SKM-1 (cell line): ENCODE results near the gene HSD11B1.
"Not testable (repeated sequence)": the region's sequence is repeated elsewhere in the genome, so short reads cannot be mapped to it uniquely, and the experiment has no call there.

ENCODE experiments used
- DNase-seq: peaks from one replicate; lab custom pipeline; 2025; ENCODE audit not compliant: unreplicated experiment; lab: John Stamatoyannopoulos, UW

The HSD11B1 gene

DNA sequence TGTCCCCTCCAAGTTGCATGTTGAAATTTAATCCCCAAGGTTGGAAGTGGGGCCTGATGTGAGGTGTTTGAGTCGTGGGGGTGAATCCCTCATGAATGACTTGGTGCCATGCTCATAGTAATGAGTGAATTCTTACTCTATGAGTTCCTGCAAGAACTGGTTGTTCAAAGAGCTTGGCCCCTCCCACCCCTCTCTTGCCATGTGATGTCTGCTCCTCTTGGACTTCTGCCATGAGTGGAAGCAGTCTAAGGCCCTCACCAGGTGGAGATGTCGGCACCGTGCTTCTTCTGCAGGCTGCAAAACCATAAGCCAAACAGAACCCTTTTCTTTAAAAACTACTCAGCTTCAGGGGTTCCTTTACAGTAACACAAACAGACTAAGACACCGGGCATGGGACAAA, 15.2 kb upstream of the HSD11B1 start:
- DNase-seq: no peak

DNA sequence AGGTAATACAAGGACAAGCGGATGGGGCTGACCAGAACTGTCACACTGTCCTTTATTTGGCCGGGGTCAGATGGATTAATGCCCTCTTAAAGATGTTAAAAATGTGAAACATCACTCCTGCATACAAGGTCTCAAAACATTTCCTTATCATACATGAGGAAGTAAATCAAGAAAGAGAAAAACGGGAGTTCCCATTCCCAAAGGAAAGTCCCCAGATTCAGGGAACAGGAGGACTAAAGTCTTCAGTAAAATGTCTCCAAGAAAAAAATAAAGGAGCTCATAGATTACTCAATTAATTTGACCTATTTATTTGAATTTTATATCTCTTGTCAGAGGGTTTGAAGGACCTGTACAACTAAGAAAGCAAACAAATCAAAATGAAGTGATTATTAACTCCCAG, 13.4 kb upstream of the HSD11B1 start:
- DNase-seq: no peak

DNA sequence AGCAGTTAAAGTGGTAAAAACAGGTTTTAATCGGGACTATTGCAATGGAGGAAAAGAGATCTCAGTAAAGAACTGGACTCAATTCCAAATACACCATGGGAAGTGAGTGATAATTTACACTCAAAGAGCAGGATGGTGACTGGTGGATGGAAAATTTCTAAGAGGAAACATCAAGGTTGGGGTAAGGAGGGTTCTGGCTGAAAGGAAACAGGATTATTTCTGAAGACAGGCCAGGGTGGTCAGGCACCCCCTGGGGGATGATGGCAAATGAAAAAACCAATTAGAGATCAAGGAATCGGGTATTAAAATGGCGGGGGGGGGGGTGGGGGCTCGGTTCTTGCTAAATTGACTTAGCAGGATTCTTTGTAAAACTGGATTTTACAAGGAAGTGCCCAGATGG, 12.3 kb upstream of the HSD11B1 start:
- DNase-seq: no peak

DNA sequence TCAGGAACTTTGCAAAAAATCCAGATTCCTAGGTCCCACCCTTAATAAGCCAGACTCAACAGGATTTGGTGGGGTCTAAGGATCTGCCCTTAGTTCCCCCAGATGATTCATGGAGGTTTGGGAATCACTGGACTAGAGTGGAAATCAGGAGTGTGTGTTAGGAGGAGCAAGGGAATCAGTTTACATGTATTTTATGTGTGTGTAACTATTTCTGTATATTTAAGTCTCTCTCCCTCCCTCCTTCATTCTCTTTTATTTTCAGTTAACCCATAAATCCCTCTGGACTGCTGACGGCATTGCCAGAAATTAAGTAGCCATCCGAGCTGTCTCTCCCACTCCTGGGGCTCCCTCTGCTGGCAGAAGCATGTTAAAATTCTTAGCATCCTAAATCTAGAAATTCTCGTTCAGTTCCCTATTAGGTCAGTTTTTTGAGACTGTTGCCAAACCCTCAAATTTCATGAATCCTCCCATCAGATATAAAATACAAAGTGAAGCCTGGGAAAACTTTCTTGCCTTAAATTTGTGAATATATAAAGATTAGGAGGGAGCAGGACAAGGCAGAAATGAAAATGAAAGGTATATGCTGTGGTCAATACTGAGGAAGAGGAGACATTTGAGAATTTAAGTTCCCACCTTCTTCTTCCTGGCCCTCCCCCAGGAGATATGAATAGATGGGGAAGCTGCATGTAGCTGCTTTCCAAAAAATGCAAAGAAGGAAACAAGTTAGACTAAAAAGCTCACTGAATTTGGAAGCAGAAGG, 11.7 kb upstream of the HSD11B1 start:
- DNase-seq: peak; percentile 75

DNA sequence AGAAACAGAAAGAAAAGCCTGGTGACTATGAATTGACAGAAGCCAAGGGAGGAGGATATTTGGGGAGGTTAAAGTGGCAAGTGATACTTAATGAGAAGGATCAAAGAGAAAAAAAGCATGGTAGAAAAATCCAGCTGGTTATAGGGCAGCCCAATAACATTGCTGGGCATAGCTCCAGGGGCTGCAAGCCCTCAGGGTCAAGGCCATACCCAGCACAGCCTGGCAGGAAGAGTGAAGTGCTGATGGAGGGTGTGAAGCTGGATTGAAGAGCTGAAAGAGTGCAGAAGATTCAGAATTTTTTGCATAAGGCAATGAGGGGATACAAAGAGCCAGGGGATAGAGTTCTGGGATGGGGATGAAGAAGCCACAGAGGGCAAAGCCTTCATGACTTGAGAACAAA, 8.0 kb upstream of the HSD11B1 start:
- no peak for DNase-seq

DNA sequence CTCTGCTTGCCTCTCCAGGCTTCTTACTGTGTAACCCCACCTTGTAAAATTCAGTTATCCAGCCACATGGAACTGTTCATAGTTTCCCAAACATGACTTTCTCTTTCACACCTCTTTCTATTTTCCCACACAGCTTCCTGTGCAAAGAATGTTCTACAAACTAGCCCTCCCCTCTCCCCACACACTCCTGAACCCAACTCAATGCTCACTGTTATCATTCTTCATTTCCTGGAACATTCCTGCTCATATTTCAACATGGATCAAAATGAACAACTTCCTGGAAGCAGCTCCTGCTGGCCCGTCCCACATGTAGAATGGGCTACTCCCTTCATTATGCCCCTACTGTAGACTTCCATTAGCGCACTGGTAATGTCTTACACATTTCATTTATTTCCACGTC, 7.5 kb upstream of the HSD11B1 start:
- no peak for DNase-seq

DNA sequence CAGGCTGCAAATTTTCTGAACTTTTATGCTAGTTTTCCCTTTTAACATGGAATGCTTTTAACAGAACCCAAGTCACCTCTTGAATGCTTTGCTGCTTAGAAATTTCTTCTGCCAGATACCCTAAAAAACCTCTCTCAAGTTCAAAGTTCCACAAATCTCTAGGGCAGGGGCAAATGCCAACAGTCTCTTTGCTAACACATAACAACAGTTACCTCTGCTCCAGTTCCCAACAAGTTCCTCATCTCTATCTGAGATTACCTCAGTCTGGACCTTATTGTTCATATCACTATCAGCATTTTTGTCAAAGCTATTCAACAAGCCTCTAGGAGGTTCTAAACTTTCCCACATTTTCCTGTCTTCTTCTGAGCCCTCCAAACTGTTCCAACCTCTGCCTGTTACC, 4.0 kb upstream of the HSD11B1 start:
- not testable (repeated sequence) for DNase-seq

DNA sequence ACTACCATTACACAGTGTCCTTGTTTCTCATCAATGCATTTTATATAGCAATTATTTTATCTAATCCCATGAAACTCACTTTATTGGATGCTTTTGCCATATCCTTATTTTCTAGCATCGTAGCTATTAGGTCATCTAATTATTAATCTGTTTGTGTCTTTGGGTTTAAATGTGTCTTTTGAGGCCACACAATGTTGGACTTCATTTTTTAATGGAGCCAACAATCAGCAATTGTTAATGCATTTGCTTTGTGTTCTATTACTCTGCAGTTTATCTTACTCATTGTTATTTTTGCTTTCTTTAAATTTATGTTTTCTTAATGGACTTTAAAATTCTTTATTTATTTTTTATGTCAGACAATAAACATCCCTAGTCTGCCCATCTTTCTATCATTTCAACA, 1.8 kb upstream of the HSD11B1 start:
- no peak for DNase-seq

DNA sequence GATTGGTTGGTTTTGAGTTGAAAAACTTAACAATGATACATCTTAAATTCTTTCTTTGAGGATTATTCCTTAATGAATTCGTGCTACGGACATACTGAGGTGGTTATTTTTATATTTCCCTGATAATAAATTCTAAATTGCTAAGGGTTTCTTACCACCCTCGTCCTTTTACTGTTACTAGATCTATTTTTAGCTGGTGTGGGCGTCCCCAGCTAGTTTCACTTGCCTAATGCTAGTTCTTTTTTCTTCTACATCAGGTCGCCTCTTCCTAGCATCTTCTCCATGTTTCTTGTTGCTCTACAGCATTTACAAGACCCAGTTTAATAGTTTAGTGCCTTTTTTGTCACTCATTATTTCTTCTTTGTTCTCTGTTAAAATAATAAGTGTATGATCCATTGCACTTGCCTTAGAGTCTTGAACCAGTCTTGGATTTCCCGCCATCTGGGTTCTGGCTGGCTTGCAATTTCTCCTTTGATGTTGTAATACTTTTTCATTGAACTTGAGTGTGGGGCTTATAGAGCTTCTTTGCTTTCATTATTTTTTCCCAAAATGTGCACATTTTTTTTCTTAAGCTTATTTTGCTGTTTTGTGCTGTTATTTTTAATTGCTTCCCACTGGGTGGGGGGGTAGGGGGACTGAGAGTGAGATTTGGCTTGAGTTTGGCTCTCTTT, 677 bp upstream of the HSD11B1 start:
- no peak for DNase-seq

DNA sequence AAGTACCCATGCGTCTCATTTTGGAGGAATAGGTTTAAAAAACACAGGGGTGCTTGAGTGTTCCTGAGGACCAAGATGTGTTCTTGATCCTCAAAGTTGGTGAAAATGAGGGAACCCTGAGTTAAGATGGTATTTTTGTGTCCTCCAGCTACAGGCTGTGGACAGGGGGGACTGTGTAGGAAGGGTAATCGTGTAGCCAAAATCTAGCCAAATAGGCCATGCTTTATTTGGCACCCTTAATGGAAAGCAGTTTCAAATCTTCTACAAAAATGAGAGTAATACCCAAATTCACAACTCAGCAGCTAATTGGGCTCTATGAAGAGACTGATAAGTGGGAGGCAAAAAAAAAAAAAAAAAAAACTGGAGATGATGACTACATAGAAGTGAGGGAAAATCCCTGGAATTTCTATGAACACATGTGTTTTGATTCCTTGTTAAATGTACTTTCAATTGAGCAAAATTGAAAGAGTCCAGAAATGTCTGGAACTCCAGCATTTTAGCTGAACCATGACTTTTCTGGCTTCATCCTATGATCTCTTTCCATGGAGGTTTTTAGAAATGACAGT, 470 bp downstream of the HSD11B1 start:
- no peak for DNase-seq

DNA sequence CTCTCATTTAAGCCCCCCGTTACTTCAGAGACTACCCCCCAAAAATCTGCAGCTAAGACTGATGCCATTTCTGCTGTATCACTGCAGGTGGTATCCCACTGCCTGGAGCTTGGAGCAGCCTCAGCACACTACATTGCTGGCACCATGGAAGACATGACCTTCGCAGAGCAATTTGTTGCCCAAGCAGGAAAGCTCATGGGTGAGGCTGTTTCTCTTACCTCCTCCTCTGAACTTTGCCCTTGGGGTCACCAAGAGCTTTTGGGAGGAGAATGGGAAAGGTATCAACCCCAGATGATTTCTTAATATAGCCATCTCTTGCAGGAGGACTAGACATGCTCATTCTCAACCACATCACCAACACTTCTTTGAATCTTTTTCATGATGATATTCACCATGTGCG, 2.0 kb downstream of the HSD11B1 start:
- DNase-seq: no peak

DNA sequence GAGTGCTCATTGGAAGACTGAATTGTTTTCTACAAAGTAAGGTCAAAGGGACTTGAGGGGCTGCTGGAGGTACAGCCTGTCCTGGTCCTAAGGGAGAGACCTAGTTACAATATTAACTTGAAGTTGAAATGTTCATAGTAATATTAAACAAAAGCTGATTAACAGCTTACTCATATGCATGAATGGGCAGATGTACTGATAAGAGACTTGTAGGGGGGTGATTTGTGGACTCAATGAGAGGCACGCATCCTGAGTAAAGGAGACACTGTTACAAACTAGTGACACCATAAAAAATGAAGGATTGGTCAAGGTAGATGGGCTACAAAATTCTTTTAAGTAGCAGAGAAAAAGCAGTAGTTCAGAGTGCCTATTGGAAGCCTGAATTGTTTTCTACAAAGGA, 2.7 kb downstream of the HSD11B1 start:
- DNase-seq: no peak

DNA sequence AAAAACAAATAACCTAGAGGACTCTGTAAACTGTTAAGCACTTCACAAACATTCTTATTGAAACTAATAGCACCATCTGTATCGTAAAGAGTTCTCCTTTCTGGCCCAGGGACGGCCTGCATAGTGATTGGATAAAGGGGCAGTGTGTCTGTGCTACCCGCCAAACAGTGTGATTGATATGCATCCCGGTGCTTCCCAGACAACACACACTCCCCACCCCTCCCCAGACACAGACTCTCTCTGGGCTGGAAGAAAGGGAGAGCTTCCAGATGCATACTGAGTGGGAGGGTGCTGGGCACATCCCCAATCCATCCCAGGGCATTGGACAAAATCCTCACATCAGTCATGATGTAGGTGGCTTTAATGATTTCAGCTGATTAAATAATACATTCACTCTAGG, 3.7 kb downstream of the HSD11B1 start:
- DNase-seq: no peak

DNA sequence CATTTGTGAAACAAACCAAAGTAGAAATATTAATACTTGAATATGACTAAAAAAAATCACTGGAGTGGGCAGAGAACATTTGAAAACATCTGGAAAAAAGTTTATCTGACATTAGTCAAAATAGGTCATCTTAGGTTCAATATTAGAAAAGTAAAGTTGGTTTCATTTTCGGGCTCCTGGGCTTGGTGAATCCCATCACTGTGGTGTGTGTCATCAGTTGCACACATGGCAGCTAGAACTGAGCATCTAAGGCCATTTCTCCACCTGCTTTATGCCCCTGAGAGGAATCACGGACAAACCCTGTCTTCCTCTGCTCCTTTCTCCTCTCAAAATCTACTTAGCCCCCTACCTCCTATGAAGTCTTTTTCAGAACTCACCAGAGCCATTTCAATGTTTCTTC, 5.4 kb downstream of the HSD11B1 start:
- no peak for DNase-seq

DNA sequence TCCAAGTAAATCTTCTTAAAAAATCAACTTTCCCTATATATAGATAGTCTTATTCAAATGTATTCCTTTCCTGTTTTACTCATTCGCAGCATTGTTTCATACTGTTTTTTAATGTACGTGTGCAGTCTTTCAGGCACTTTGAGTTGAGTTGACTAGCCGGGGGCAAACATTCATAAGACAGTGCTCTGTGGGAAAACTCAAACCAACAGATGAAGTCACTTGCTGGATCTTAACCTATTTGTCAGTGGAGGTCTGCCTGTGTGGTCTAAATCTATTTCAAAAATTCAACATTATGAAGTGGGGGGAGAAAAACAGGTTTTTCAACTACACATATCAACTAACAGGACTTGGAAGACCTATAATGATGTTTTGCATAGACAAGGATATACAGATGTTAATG, 6.2 kb downstream of the HSD11B1 start:
- DNase-seq: no peak

DNA sequence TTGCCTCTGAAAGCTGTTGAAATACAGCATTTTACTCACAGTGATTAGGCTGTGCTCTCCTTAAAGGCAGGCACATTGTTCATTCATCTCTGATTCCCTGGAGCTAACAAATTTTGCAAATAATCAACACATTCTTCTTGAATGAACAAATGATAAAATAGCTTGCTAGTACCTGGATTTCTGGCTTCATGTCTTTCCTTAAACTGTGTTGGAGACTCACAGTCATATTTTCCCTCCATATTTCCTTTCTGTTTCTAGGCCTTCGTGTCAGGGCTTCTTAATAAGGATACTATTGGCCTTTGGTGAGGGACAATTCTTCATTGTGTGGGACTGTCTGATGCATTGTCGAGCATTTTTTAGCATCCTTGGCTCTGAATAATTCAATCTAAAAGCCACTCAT, 9.7 kb downstream of the HSD11B1 start:
- DNase-seq: no peak

DNA sequence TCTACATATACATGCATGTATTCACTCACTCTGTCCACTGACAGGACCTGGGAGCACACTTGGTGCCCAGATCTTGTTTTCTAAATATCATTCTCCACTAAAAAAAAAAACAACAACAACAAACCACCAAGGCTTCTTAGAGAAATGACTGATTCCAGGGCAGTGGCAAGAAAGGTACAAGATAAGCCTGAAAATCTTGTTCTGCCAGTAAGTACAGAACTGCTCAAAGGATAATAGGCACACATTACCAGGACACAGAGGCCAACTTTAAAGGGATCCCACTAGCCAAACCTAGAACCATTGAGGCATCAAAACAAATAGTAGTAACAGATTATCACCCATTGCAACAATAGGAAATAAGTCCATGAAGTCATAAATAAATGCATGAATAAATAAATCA, 10.7 kb downstream of the HSD11B1 start:
- no peak for DNase-seq

DNA sequence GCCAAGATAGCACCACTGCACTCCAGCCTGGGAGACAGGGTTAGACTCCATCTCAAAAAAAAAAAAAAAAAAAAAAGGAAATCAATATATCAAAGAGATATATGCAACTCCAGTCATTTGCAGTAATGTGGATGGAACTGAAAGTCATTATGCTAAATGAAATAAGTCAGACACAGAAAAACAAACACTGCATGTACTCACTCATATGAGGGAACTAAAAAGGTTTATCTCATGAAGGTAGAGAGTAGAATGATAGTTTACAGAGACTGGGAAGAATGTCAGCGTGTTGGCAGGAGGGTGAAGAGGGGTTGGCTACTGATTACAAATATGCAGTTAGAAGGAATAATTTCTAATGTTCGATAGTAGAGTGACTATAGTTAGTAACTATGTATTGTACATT, 13.2 kb downstream of the HSD11B1 start:
- DNase-seq: no peak

DNA sequence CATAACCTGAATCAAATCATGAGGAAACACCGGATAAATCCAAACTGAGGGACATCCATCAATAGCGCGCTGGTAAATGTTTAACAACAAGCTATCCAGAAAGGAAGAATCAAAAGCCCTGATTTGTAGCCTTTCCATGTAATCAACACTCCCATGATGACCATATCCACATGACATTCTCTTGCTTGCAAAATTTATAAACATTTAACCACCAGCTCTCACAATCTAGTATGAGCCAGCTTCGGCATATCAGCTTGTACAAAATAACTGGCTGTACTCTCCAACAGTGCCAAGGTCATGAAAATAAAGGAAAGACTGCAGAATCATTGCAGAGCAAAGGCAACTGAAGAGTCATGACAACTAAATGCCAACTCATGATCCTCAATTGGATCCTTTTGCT, 15.7 kb downstream of the HSD11B1 start:
- no peak for DNase-seq

DNA sequence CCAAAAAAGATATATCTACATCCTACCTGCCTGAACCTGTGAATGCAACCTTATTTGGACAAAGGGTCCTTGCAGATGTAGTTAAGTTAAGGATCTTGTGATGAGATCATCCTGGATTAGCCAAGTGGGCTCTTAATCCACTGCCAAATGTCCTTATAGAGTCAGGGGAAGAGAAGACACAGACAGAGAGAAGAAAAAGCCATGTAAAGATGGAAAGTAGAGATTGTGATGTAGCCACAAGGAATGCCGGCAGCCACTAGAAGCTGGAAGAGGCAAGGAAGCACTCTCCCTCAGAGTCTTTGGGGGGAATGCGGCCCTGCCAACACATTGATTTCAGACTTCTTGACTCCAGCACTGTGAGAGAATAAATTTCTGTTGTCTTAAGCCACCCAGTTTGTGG, 16.2 kb downstream of the HSD11B1 start:
- no peak for DNase-seq

DNA sequence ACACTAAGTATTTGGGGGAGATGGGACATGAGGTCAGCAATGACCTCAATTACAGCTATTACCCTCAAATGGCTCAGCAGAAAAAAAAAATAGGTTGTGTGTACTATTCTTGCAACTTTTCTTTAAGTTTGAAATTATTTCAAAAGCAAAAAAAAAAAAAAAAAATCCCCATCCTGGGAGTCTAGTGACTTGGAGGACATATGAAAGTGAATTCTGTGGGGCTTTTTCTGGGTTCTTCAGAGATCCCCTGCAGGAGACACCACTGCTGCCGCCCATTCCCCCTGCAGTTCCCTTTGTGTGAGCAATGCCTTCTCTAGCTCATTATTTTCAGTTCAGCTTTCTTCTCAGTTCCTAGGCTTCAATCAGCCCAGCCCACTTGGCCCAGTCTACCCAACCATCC, 16.7 kb downstream of the HSD11B1 start:
- DNase-seq: no peak

DNA sequence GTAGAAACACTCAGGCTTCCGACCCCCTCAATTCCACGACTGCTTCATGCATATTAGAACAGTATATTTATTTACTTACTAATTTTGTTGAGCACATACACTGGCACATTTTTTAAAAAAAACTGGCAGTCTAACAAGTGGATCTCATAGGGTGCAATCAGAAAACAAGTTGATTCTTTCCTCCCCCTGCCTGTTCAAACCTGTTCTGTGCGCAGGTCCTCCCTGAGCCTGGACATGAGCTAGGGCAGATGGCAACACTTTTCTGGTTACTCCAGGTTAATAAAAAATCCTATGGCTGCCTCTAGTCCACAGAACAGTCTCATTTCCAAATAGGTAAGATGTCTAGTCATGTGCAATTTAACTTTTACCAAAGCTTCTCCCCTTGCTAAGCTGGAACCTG, 18.6 kb downstream of the HSD11B1 start:
- DNase-seq: no peak
